GM23338 (cell line): ENCODE results near the gene ARHGEF3. TPM values are rescaled to one million over a fixed set of nuclear protein-coding genes. Genes with fewer than 3 reads are reported as not detected.

Experiments used
- ATAC-seq: fragments of 200-7000 bp; cut with Tn5 transposase; 3 replicates; pipeline ENCODE4 v1.9.1; 2020
- DNase-seq: peaks from one replicate; pipeline ENCODE4 v3.0.0-alpha.2; 2015; ENCODE audit warnings: low spot score
- H2AFZ ChIP-seq: fragments of 200-600 bp; sonication (generic); 2 replicates; pipeline ENCODE4 v1.8.0; 2016; ENCODE audit warnings: antibody characterized with exemption, mild to moderate bottlenecking, moderate library complexity
- H3F3A ChIP-seq: fragments of 200-600 bp; sonication (generic); replicated peaks from 2 replicates; pipeline ENCODE4 v1.8.0; 2017; ENCODE audit warnings: antibody characterized with exemption, mixed run types, low read depth
- H3K27ac ChIP-seq: fragments of 200-600 bp; sonication (generic); 2 replicates; pipeline ENCODE4 v1.6.1; 2016; ENCODE audit warnings: low read depth
- H3K27me3 ChIP-seq: fragments of 200-600 bp; sonication (generic); 2 replicates; pipeline ENCODE4 v1.8.0; 2016; ENCODE audit warnings: mild to moderate bottlenecking, mixed run types, moderate library complexity; ENCODE audit not compliant: insufficient read depth
- H3K36me3 ChIP-seq: fragments of 200-600 bp; sonication (generic); 2 replicates; pipeline ENCODE4 v1.8.0; 2016; ENCODE audit warnings: mild to moderate bottlenecking; ENCODE audit not compliant: insufficient read depth
- H3K4me1 ChIP-seq: fragments of 200-600 bp; sonication (generic); 2 replicates; pipeline ENCODE4 v1.8.0; 2016; ENCODE audit warnings: mild to moderate bottlenecking, moderate library complexity; ENCODE audit not compliant: insufficient read depth
- H3K4me2 ChIP-seq: fragments of 200-600 bp; sonication (generic); 2 replicates; pipeline ENCODE4 v1.7.1; 2017; ENCODE audit warnings: mixed run types
- H3K4me3 ChIP-seq: fragments of 200-600 bp; sonication (generic); 2 replicates; pipeline ENCODE4 v1.6.1; 2016; ENCODE audit warnings: mixed run types
- H3K79me2 ChIP-seq: fragments of 200-600 bp; sonication (generic); replicated peaks from 2 replicates; pipeline ENCODE4 v1.8.0; 2017; ENCODE audit warnings: mild to moderate bottlenecking; ENCODE audit not compliant: insufficient read depth
- H3K9me2 ChIP-seq: fragments of 200-600 bp; sonication (generic); 2 replicates; pipeline ENCODE4 v1.8.0; 2017; ENCODE audit not compliant: insufficient read depth
- H4K20me1 ChIP-seq: fragments of 200-600 bp; sonication (generic); replicated peaks from 2 replicates; pipeline ENCODE4 v1.8.0; 2017; ENCODE audit warnings: mild to moderate bottlenecking; ENCODE audit not compliant: insufficient read depth
- H3K27ac Mint-ChIP-seq: 2 replicates; pipeline ENCODE4 v1.8.0; 2020; ENCODE audit warnings: inconsistent platforms, mild to moderate bottlenecking, moderate library complexity, mixed read lengths
- H3K27me3 Mint-ChIP-seq: 3 replicates; pipeline ENCODE4 v1.8.0; 2022; ENCODE audit warnings: low read depth, mild to moderate bottlenecking, moderate library complexity, mixed read lengths, inconsistent platforms; ENCODE audit not compliant: insufficient read depth, poor library complexity
- H3K36me3 Mint-ChIP-seq: 3 replicates; pipeline ENCODE4 v1.8.0; 2021; ENCODE audit warnings: low read depth, mild to moderate bottlenecking, inconsistent platforms, moderate library complexity, mixed read lengths
- H3K4me1 Mint-ChIP-seq: 3 replicates; pipeline ENCODE4 v1.8.0; 2020; ENCODE audit warnings: mild to moderate bottlenecking, inconsistent platforms, mixed read lengths
- H3K4me3 Mint-ChIP-seq: 3 replicates; pipeline ENCODE4 v1.8.0; 2021; ENCODE audit warnings: moderate library complexity, mild to moderate bottlenecking, inconsistent platforms, mixed read lengths
- H3K9me3 Mint-ChIP-seq: 3 replicates; pipeline ENCODE4 v1.8.0; 2020; ENCODE audit warnings: moderate library complexity, mild to moderate bottlenecking, inconsistent platforms, mixed read lengths
- CREB1 ChIP-seq: fragments of 250-450 bp; sonication (Bioruptor Pico); IDR thresholded peaks from 2 replicates; pipeline ENCODE4 v1.5.0; 2020; ENCODE audit warnings: low read depth, mild to moderate bottlenecking, moderate library complexity
- CTCF ChIP-seq, 2 experiments: fragments of 200-600 bp in 1 of 2; sonication (generic) in 1 of 2; conservative IDR thresholded peaks; 2 replicates each; pipeline versions ENCODE4 v1.5.1 to v1.6.1; 2016 to 2017; ENCODE audit warnings: antibody characterized with exemption in 2 of 2, low read depth in 2 of 2, mild to moderate bottlenecking in 2 of 2, moderate library complexity in 1 of 2
- EZH2 ChIP-seq: fragments of 200-600 bp; sonication (generic); IDR thresholded peaks from one replicate; pipeline ENCODE4 v1.8.0; 2017; ENCODE audit warnings: antibody characterized with exemption, mild to moderate bottlenecking, low read depth; ENCODE audit not compliant: unreplicated experiment
- EZH2phosphoT487 ChIP-seq: fragments of 200-600 bp; sonication (generic); IDR thresholded peaks from one replicate; pipeline ENCODE4 v1.8.1; 2018; ENCODE audit warnings: antibody characterized with exemption; ENCODE audit not compliant: unreplicated experiment
- JUNB ChIP-seq: IDR thresholded peaks from one replicate; pipeline ENCODE4 v1.6.1; 2016; ENCODE audit warnings: antibody characterized with exemption; ENCODE audit not compliant: unreplicated experiment
- NANOG ChIP-seq: IDR thresholded peaks from 2 replicates; pipeline ENCODE4 v1.6.1; 2016; ENCODE audit warnings: antibody characterized with exemption, borderline replicate concordance
- POLR2AphosphoS5 ChIP-seq: IDR thresholded peaks from 2 replicates; pipeline ENCODE4 v1.6.1; 2016; ENCODE audit warnings: antibody characterized with exemption, low read depth
- REST ChIP-seq: IDR thresholded peaks from one replicate; pipeline ENCODE4 v1.6.1; 2018; ENCODE audit warnings: antibody characterized with exemption; ENCODE audit not compliant: unreplicated experiment
- STAT1 ChIP-seq: IDR thresholded peaks from one replicate; pipeline ENCODE4 v1.6.1; 2016; ENCODE audit warnings: antibody characterized with exemption; ENCODE audit not compliant: unreplicated experiment
- ZNF114 ChIP-seq: fragments of 250-450 bp; sonication (Bioruptor Pico); IDR thresholded peaks from 2 replicates; pipeline ENCODE4 v1.5.0; 2020; ENCODE audit warnings: mild to moderate bottlenecking, moderate library complexity
- ZNF331 ChIP-seq: fragments of 250-450 bp; sonication (Bioruptor Pico); IDR thresholded peaks from 2 replicates; pipeline ENCODE4 v1.5.0; 2020; ENCODE audit warnings: low read depth, mild to moderate bottlenecking, moderate library complexity
- ZNF462 ChIP-seq: fragments of 250-450 bp; sonication (Bioruptor Pico); IDR thresholded peaks from 2 replicates; pipeline ENCODE4 v1.5.0; 2020; ENCODE audit warnings: mild to moderate bottlenecking, moderate library complexity
- polyA plus RNA-seq: library from polyadenylated mRNA; unstranded; fragments of >200 nt; fragmentation: Nextera tagmentation; extraction: Ambion mirVana; gene quantifications from 2 replicates; pipeline ENCODE4 v1.2.1, GENCODE V29; 2016
- total RNA-seq: library from RNA; depleted of rRNA; stranded (reverse); fragments of >200 nt; shearing (Covaris generic); gene quantifications from 2 replicates; pipeline ENCODE4 v1.2.3, GENCODE V29; 2014

ARHGEF3 gene
- total and polyA plus RNA-seq, 2 experiments from 2014 or later: 5.0 to 5.1 TPM

- TF ChIP-seq ZNF462 (CRISPR knock-in tag) (no peak), CREB1 (CRISPR knock-in tag) (no peak)
Measured at GRCh38 chr3:56795829-56796185, 5.9 kb downstream of the ARHGEF3 start (continued).

GRCh38 chr3:56795097-56795828, 6.5 kb downstream of the ARHGEF3 start:
- Mint-ChIP-seq H3K27me3 (no peaks in the 10 kb centered on the region), H3K4me3 (no peak overlapping the region), H3K36me3 (no peaks in the 10 kb centered on the region), H3K27ac (no peak overlapping the region), H3K9me3 (no peaks in the 10 kb centered on the region), H3K4me1 (peaks cover 6% of the 10 kb centered on the region)
- H3K27me3 ChIP-seq: 0 out of 2 replicates have a peak, but pooled peaks cover under 1% of the 10 kb centered on the region
- H3K27ac ChIP-seq: no peak overlapping the region
- no peaks in the 10 kb centered on the region for H3K79me2 ChIP-seq
- no peak overlapping the region for H3K4me3 ChIP-seq
- ATAC-seq (no peak), DNase-seq (no peak)
- H3K4me2 ChIP-seq: no peak overlapping the region
- no peaks in the 10 kb centered on the region for H3K4me1 ChIP-seq
- H2AFZ ChIP-seq: no peak overlapping the region
- H3F3A ChIP-seq: no peaks in the 10 kb centered on the region
- no peaks in the 10 kb centered on the region for H3K9me2 ChIP-seq
- no peaks in the 10 kb centered on the region; the same call in 1 of the 2 replicates for H4K20me1 ChIP-seq
- TF ChIP-seq EZH2phosphoT487 (no peak), EZH2 (no peak), ZNF114 (CRISPR knock-in tag) (no peak), JUNB (no peak), REST (no peak), STAT1 (no peak), POLR2AphosphoS5 (no peak), ZNF331 (CRISPR knock-in tag) (no peak), CTCF (conservative IDR thresholded peaks at IDR 0.05; ENCODE audit: low read depth in 2 of 2) (no peak), CREB1 (CRISPR knock-in tag) (no peak), NANOG (no peak)
- H3K36me3 ChIP-seq: no peaks in the 10 kb centered on the region
